HCT116 (cell line): ENCODE measurements around the gene RANBP17. TPM values are rescaled to one million over a fixed set of nuclear protein-coding genes. Genes with fewer than 3 reads are reported as not detected.

Source experiments
- ATAC-seq: fragments of 200-7000 bp; cut with Tn5 transposase; 2 replicates; pipeline ENCODE4 v1.9.1; 2020; ENCODE audit warnings: mild to moderate bottlenecking, moderate library complexity
- BruUV-seq: library from RNA; stranded (reverse); fragments of 400-500 nt; replicated peaks from 2 replicates; lab custom pipeline; 2021; lab: Mats Ljungman, UMichigan
- CTCF ChIA-PET: fragments of 300-600 bp; sonication (Branson Sonifier 250); formaldehyde crosslinking; loops from one replicate; lab custom pipeline; 2021; ENCODE audit warnings: antibody characterized with exemption; lab: Charles Lee
- POLR2A ChIA-PET: fragments of 300-600, 350-600 bp; sonication (Branson Sonifier 250); formaldehyde crosslinking; loops from one replicate; lab custom pipeline; 2021; ENCODE audit warnings: antibody characterized with exemption; lab: Charles Lee
- RAD21 ChIA-PET, 2 experiments: fragments of 300-600 bp; sonication (Branson Sonifier 250); formaldehyde crosslinking; loops; one replicate each; lab custom pipeline; 2023; ENCODE audit warnings: low total read pairs in 2 of 2; ENCODE audit not compliant: uncharacterized antibody in 2 of 2, unreplicated experiment in 2 of 2, low non-redundant PET in 1 of 2; lab: Charles Lee
- DNase-seq: peaks from one replicate; pipeline ENCODE4 v3.0.0-alpha.2; 2010; ENCODE audit warnings: low read depth, low spot score
- H2AFZ ChIP-seq: fragments of 200-600 bp; shearing (Covaris generic), sonication (generic); 2 replicates; pipeline ENCODE4 v1.6.1; 2017; ENCODE audit warnings: low read depth, mixed run types, mixed read lengths, antibody characterized with exemption, low read length; ENCODE audit not compliant: poor library complexity, severe bottlenecking
- H3K27ac ChIP-seq: 2 replicates; pipeline ENCODE4 v1.5.1; 2012; ENCODE audit warnings: low read depth, low read length
- H3K27me3 ChIP-seq: fragments of 200-600 bp; sonication (generic); 2 replicates; pipeline ENCODE4 v1.6.1; 2016; ENCODE audit warnings: mixed run types, low read length, mixed read lengths; ENCODE audit not compliant: insufficient read depth
- H3K36me3 ChIP-seq, 2 experiments: fragments of 200-500 bp in 1 of 2; fragments of 200-600 bp in 1 of 2; sonication (Bioruptor generic) in 1 of 2; sonication (generic) in 1 of 2; 2 replicates each; pipeline versions ENCODE4 v1.5.1 to v1.6.1; 2014 to 2016; ENCODE audit warnings: low read length in 2 of 2, inconsistent platforms in 1 of 2, mixed read lengths in 1 of 2, mixed run types in 1 of 2; ENCODE audit not compliant: insufficient read depth in 2 of 2, control insufficient read depth in 1 of 2
- H3K4me1 ChIP-seq, 2 experiments: fragments of 200-600 bp in 1 of 2; sonication (generic) in 1 of 2; 2 replicates each; pipeline versions ENCODE4 v1.5.1 to v1.6.1; 2012 to 2017; ENCODE audit warnings: low read length in 2 of 2, inconsistent platforms in 1 of 2, mild to moderate bottlenecking in 1 of 2, mixed read lengths in 1 of 2, mixed run types in 1 of 2, moderate library complexity in 1 of 2; ENCODE audit not compliant: insufficient read depth in 2 of 2, control insufficient read depth in 1 of 2
- H3K4me2 ChIP-seq: fragments of 200-600 bp; sonication (generic); 2 replicates; pipeline ENCODE4 v1.6.1; 2017; ENCODE audit warnings: mixed run types, low read length, mixed read lengths
- H3K4me3 ChIP-seq, 2 experiments: fragments of 200-600 bp in 1 of 2; sonication (generic) in 1 of 2; replicated peaks in 1 of 2; 2 replicates each; pipeline ENCODE4 v1.5.1; 2011 to 2016; ENCODE audit warnings: low read length in 2 of 2, control low read depth in 1 of 2, low read depth in 1 of 2, mild to moderate bottlenecking in 1 of 2, mixed read lengths in 1 of 2, mixed run types in 1 of 2
- H3K79me2 ChIP-seq: fragments of 200-600 bp; sonication (generic); 2 replicates; pipeline ENCODE4 v1.6.1; 2017; ENCODE audit warnings: mild to moderate bottlenecking, mixed run types, low read length, moderate library complexity, mixed read lengths; ENCODE audit not compliant: insufficient read depth
- H3K9ac ChIP-seq: fragments of 200-600 bp; sonication (generic); 2 replicates; pipeline ENCODE4 v1.6.1; 2016; ENCODE audit warnings: low read length, mixed read lengths
- H3K9me2 ChIP-seq: fragments of 200-600 bp; sonication (generic), shearing (Covaris generic); 2 replicates; pipeline ENCODE4 v1.6.1; 2017; ENCODE audit warnings: mixed run types, mild to moderate bottlenecking, moderate library complexity; ENCODE audit not compliant: insufficient read depth
- H3K9me3 ChIP-seq, 2 experiments: fragments of 200-500 bp in 1 of 2; fragments of 200-600 bp in 1 of 2; sonication (Bioruptor generic) in 1 of 2; sonication (generic) in 1 of 2; 2 replicates each; pipeline ENCODE4 v1.6.1; 2014 to 2017; ENCODE audit warnings: low read length in 2 of 2, mixed read lengths in 2 of 2, inconsistent platforms in 1 of 2, low read depth in 1 of 2, mild to moderate bottlenecking in 1 of 2, mixed run types in 1 of 2, moderate library complexity in 1 of 2; ENCODE audit not compliant: control insufficient read depth in 1 of 2, insufficient read depth in 1 of 2
- H4K20me1 ChIP-seq: fragments of 200-600 bp; sonication (generic), shearing (Covaris generic); 2 replicates; pipeline ENCODE4 v1.6.1; 2017; ENCODE audit warnings: mixed run types, mild to moderate bottlenecking, moderate library complexity; ENCODE audit not compliant: insufficient read depth
- CBX3 ChIP-seq: IDR thresholded peaks from 2 replicates; pipeline ENCODE4 v1.6.1; 2012; ENCODE audit warnings: low read depth
- CTCF ChIP-seq, 3 experiments: fragments of 200-600 bp in 1 of 3; sonication (generic) in 1 of 3; IDR thresholded peaks in 2 of 3; conservative IDR thresholded peaks in 1 of 3; 2 replicates each; pipeline ENCODE4 v1.5.1; 2012 to 2017; ENCODE audit warnings: low read depth in 2 of 3, low read length in 2 of 3, antibody characterized with exemption in 1 of 3, borderline replicate concordance in 1 of 3, control low read depth in 1 of 3, mild to moderate bottlenecking in 1 of 3, mixed read lengths in 1 of 3, mixed run types in 1 of 3, moderate library complexity in 1 of 3; ENCODE audit not compliant: insufficient read depth in 1 of 3
- EGR1 ChIP-seq: IDR thresholded peaks from 2 replicates; pipeline ENCODE4 v1.6.1; 2012; ENCODE audit warnings: low read depth
- ELF1 ChIP-seq: IDR thresholded peaks from 2 replicates; pipeline ENCODE4 v1.6.1; 2012; ENCODE audit warnings: low read depth, borderline replicate concordance
- EZH2 ChIP-seq: fragments of 200-600 bp; sonication (generic); IDR thresholded peaks from 2 replicates; pipeline ENCODE4 v1.6.1; 2017; ENCODE audit warnings: antibody characterized with exemption, mixed run types
- EZH2phosphoT487 ChIP-seq: fragments of 200-600 bp; IDR thresholded peaks from 2 replicates; pipeline ENCODE4 v1.6.1; 2018; ENCODE audit warnings: antibody characterized with exemption, borderline replicate concordance
- FOSL1 ChIP-seq: IDR thresholded peaks from 2 replicates; pipeline ENCODE4 v1.6.1; 2012; ENCODE audit warnings: low read depth
- JUND ChIP-seq: IDR thresholded peaks from 2 replicates; pipeline ENCODE4 v1.6.1; 2012
- POLR2AphosphoS5 ChIP-seq: IDR thresholded peaks from 2 replicates; pipeline ENCODE4 v1.6.1; 2011; ENCODE audit warnings: mild to moderate bottlenecking, low read depth, low read length, moderate library complexity
- RAD21 ChIP-seq: IDR thresholded peaks from 2 replicates; pipeline ENCODE4 v1.6.1; 2012; ENCODE audit warnings: low read depth, mild to moderate bottlenecking
- REST ChIP-seq: IDR thresholded peaks from 2 replicates; pipeline ENCODE4 v1.6.1; 2012; ENCODE audit warnings: low read depth
- SIN3A ChIP-seq: IDR thresholded peaks from 2 replicates; pipeline ENCODE4 v1.6.1; 2012; ENCODE audit warnings: low read depth
- SP1 ChIP-seq: IDR thresholded peaks from 2 replicates; pipeline ENCODE4 v1.6.1; 2012; ENCODE audit warnings: low read depth
- SRF ChIP-seq: IDR thresholded peaks from 2 replicates; pipeline ENCODE4 v1.6.1; 2012; ENCODE audit warnings: low read depth
- TCF7L2 ChIP-seq: IDR thresholded peaks from 2 replicates; pipeline ENCODE4 v1.7.0; 2011; ENCODE audit warnings: borderline replicate concordance, inconsistent platforms; ENCODE audit not compliant: insufficient read depth, insufficient read length; ENCODE audit errors: extremely low read depth
- YY1 ChIP-seq: IDR thresholded peaks from 2 replicates; pipeline ENCODE4 v1.6.1; 2011; ENCODE audit warnings: low read length, low read depth, moderate library complexity, mild to moderate bottlenecking; ENCODE audit not compliant: insufficient replicate concordance; ENCODE audit errors: extremely low read depth
- ZFX ChIP-seq: fragments of 450-650 bp; IDR thresholded peaks from 2 replicates; pipeline ENCODE4 v1.6.1; 2017
- ZNF274 ChIP-seq: fragments of 200-500 bp; sonication (Bioruptor generic); IDR thresholded peaks from 2 replicates; pipeline ENCODE4 v1.6.1; 2014; ENCODE audit warnings: mild to moderate bottlenecking, low read depth, low read length, inconsistent platforms
- intact Hi-C: fragments of 100-400 bp; cut with micrococcal nuclease; formaldehyde crosslinking; loops from 2 replicates; pipeline ENCODE4 v1.10.0; 2022
- total RNA-seq: library from RNA; stranded (reverse); gene quantifications from one replicate; pipeline ENCODE4 v1.2.1, GENCODE V29; 2021; ENCODE audit not compliant: unreplicated experiment

RANBP17 gene
- total RNA-seq, 1 experiment from 2014 or later: 18.2 TPM

GRCh38 chr5:170846416-170846815 is 15.4 kb upstream of the RANBP17 start:
- no peak overlapping the region for H3K4me3 ChIP-seq
- H3K4me2 ChIP-seq: no peak overlapping the region
- intact Hi-C loops: no loop called here
- no peaks in the 10 kb centered on the region for H4K20me1 ChIP-seq
- POLR2A ChIA-PET: no interaction called here
- H3K27ac ChIP-seq: no peak overlapping the region
- H3K79me2 ChIP-seq: no peaks in the 10 kb centered on the region
- TF ChIP-seq ELF1 (no peak), EGR1 (no peak), FOSL1 (no peak), REST (no peak), ZFX (no peak), SRF (no peak), EZH2phosphoT487 (no peak), SIN3A (no peak), YY1 (no peak), CBX3 (no peak), JUND (no peak), RAD21 (no peak), CTCF (IDR thresholded peaks at IDR 0.05 in 2 of 3, conservative IDR thresholded peaks at IDR 0.05 in 1 of 3; ENCODE audit: borderline replicate concordance in 1 of 3, insufficient read depth in 1 of 3, low read depth in 2 of 3, low read length in 2 of 3) (no peak), SP1 (no peak), POLR2AphosphoS5 (no peak), TCF7L2 (no peak), ZNF274 (no peak), EZH2 (no peak)
- TF ChIP-seq, all 23 proteins: peak for 0
- Histone ChIP-seq H3K9ac (no peak overlapping the region), H2AFZ (no peak overlapping the region), H3K9me2 (no peaks in the 10 kb centered on the region), H3K4me1 (no peaks in the 10 kb centered on the region), H3K9me3 (no peaks in the 10 kb centered on the region), H3K27me3 (no peaks in the 10 kb centered on the region), H3K36me3 (no peaks in the 10 kb centered on the region)
- no TSS peak for BruUV-seq
- no peak for ATAC-seq
- CTCF ChIA-PET: no interaction called here
- RAD21 ChIA-PET: no interaction called here
- DNase-seq: no peak
